ENCODE results near the gene OR4D1. TPM values are rescaled to one million over a fixed set of nuclear protein-coding genes. Genes with fewer than 3 reads are reported as not detected.
A peak's percentile ranks its signal among the peaks of the same experiment; 100 is the strongest.

Gene OR4D1
- total and polyA plus RNA-seq, 9 of the 15 experiments (the other 6 are each of a cell fraction or from before 2014, with no cell fraction given), result not detected

DNA sequence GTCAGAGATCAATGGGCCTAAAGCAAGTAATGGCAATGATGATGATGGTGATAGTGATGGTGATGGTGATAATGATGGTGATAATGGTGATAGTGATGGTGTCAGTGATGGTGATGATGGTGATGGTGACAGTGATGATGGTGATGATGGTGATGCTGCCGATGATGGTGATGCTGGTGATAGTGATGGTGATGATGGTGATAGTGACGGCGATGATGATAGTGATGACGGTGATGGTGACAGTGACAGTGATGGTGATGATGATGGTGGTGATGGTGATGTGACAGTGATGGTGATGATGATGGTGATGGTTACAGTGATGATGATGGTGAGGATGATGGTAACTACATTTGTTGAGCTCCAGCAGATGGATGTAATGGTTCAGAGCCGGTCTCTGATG is 30.8 kb upstream of the OR4D1 start (continued):
- TF ChIP-seq RBM17 (IDR thresholded peaks at IDR 0.05; ENCODE audit: borderline replicate concordance, low read depth, low read length), result no peak
- no peak for TF ChIP-seq TCF7L2 (IDR thresholded peaks at IDR 0.05; ENCODE audit: low read depth, low read length)
- TF ChIP-seq ZNF318 (IDR thresholded peaks at IDR 0.05; ENCODE audit: borderline replicate concordance in 1 of 2, low read depth in 1 of 2), result no peak
- TF ChIP-seq ATF7 (IDR thresholded peaks at IDR 0.05), result no peak
- no peak for TF ChIP-seq STAT5A (IDR thresholded peaks at IDR 0.05; ENCODE audit: borderline replicate concordance, low read length)
- no peak for TF ChIP-seq HLTF (IDR thresholded peaks at IDR 0.05)
- TF ChIP-seq HDAC1 (IDR thresholded peaks at IDR 0.05), result peak in 1 of 2 experiments; percentile 62; a peak in 2 of 4 replicates
- peak; percentile 46; the same call in 1 of the 2 replicates for TF ChIP-seq EHMT2 (IDR thresholded peaks at IDR 0.05)
- no peak for TF ChIP-seq ATF1 (CRISPR knock-in tag; IDR thresholded peaks at IDR 0.05)
- TF ChIP-seq ATF1 (tag; IDR thresholded peaks at IDR 0.05), result peak; percentile 48; the same call in 1 of the 2 replicates
- TF ChIP-seq PPARD (CRISPR knock-in tag; IDR thresholded peaks at IDR 0.05), result no peak
- no peak for TF ChIP-seq CHD4 (IDR thresholded peaks at IDR 0.05; ENCODE audit: insufficient read depth, insufficient replicate concordance, low read depth, low read length, poor library complexity, severe bottlenecking)
- TF ChIP-seq MXI1 (IDR thresholded peaks at IDR 0.05; ENCODE audit: low read depth, low read length), result no peak
